Karpas-422 (cell line): Measurements from ENCODE around the gene B3GAT1. TPM values are rescaled to one million over a fixed set of nuclear protein-coding genes. Genes with fewer than 3 reads are reported as not detected.

Source experiments
- DNase-seq: peaks from one replicate; pipeline ENCODE4 v3.0.0-alpha.2; 2015
- H2AFZ ChIP-seq: fragments of 200-600 bp; sonication (generic); 2 replicates; pipeline ENCODE4 v1.6.1; 2014; ENCODE audit warnings: antibody characterized with exemption, low read length, mixed read lengths
- H3K27ac ChIP-seq: fragments of 200-600 bp; sonication (generic); 2 replicates; pipeline ENCODE4 v1.5.1; 2014; ENCODE audit warnings: mild to moderate bottlenecking, low read length, moderate library complexity
- H3K27me3 ChIP-seq: fragments of 200-600 bp; sonication (generic); 2 replicates; pipeline ENCODE4 v1.6.1; 2014; ENCODE audit warnings: low read length, mixed read lengths
- H3K36me3 ChIP-seq: fragments of 200-600 bp; sonication (generic); 2 replicates; pipeline ENCODE4 v1.6.1; 2014; ENCODE audit warnings: low read length, mixed read lengths; ENCODE audit not compliant: insufficient read depth
- H3K4me1 ChIP-seq: fragments of 200-600 bp; sonication (generic); 2 replicates; pipeline ENCODE4 v1.6.1; 2014; ENCODE audit warnings: mild to moderate bottlenecking, low read length, mixed read lengths
- H3K4me2 ChIP-seq: fragments of 200-600 bp; sonication (generic); 2 replicates; pipeline ENCODE4 v1.6.1; 2014; ENCODE audit warnings: low read length, low read depth, mild to moderate bottlenecking; ENCODE audit not compliant: poor library complexity, severe bottlenecking
- H3K4me3 ChIP-seq: fragments of 200-600 bp; sonication (generic); 2 replicates; pipeline ENCODE4 v1.5.1; 2014; ENCODE audit warnings: mild to moderate bottlenecking, antibody characterized with exemption, low read length, mixed read lengths
- H3K79me2 ChIP-seq: fragments of 200-600 bp; sonication (generic); 2 replicates; pipeline ENCODE4 v1.6.1; 2014; ENCODE audit warnings: mild to moderate bottlenecking, low read length, mixed read lengths
- H3K9ac ChIP-seq: fragments of 200-600 bp; sonication (generic); 2 replicates; pipeline ENCODE4 v1.6.0; 2014; ENCODE audit warnings: low read length
- H3K9me2 ChIP-seq: fragments of 200-600 bp; sonication (generic), shearing (Covaris generic); replicated peaks from 2 replicates; pipeline ENCODE4 v1.6.0; 2014; ENCODE audit warnings: mild to moderate bottlenecking, low read length, moderate library complexity; ENCODE audit not compliant: insufficient read depth
- H3K9me3 ChIP-seq: fragments of 300-700, 200-600 bp; sonication (generic); 2 replicates; pipeline ENCODE4 v1.6.1; 2014; ENCODE audit warnings: low read length, mixed read lengths
- H4K20me1 ChIP-seq: fragments of 200-600 bp; sonication (generic); 2 replicates; pipeline ENCODE4 v1.6.1; 2014; ENCODE audit warnings: mild to moderate bottlenecking, antibody characterized with exemption, low read length, low read depth; ENCODE audit not compliant: insufficient read depth
- total RNA-seq: library from RNA; depleted of rRNA; stranded (reverse); fragments of >200 nt; shearing (Covaris generic); gene quantifications from 2 replicates; pipeline ENCODE4 v1.2.3, GENCODE V29; 2014; ENCODE audit warnings: low replicate concordance

Gene B3GAT1
- total RNA-seq, 1 experiment from 2014 or later, result not detected

DNA sequence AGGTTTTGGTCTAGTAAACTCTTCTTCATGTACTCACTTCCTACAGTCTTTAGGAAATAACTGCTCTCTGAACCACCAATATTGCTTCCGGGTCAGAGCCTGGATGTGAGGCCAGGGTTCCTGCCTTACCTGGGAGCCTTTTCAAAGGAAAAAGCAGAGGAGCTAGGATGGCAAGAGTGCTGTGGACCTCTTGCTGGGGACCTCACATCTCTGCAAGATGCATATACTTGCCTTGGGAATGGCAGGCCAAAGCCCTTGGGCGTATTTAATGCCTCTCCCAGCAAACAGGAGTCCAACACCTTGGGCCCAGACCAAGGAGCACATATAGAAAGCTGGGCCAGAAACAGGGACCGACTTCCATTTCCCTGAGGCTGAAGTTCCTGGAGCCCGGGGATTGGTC, 75.0 kb downstream of the B3GAT1 start:
- Histone ChIP-seq H3K79me2 (no peaks in the 10 kb centered on the region), H3K4me2 (no peak overlapping the region)

DNA sequence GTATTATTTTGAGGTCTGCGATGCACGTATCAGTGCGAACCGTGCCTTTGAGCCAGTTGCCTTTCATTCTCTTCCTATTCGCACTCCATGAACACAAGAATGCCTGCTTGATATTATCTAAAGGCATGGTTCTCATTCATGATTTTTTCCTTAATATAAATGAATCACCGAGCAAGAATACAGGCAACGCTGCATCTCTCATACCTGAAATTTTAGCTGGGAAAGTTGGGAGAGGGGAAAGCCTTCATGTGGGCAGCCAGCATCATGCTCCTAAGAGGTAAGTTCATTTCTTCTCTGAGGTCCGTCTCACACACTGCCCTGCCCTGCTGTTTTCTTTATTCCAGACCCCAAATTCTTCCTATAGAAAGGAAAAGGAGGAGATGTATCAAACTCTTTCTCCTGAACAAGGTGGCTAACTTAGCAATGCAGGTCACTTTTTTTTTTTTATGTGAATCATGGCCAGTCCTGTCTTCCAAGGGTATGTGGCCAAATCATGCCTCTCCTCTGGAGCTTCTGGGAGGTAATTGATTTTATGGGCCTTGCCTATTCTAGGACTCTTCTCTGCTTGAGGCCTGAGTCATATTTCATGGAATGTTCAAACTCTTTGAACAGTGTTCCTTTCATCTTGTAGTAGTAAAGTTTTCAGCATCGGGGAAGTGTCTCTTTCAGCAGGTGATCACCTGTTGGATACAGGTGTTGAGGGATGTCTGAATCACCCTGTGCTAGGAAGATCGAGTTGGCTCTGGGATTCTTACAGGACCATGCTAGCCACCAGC, 77.1 kb downstream of the B3GAT1 start:
- Histone ChIP-seq H3K27me3 (no peaks in the 10 kb centered on the region), H3K9ac (no peak overlapping the region), H3K9me2 (no peaks in the 10 kb centered on the region), H3K79me2 (no peaks in the 10 kb centered on the region), H3K4me2 (no peak overlapping the region), H3K36me3 (no peaks in the 10 kb centered on the region), H3K27ac (no peak overlapping the region), H3K9me3 (no peaks in the 10 kb centered on the region), H3K4me3 (no peak overlapping the region), H4K20me1 (no peaks in the 10 kb centered on the region), H2AFZ (no peak overlapping the region), H3K4me1 (no peaks in the 10 kb centered on the region)
- DNase-seq, result no peak

More for the DNA sequence above, 75.0 kb downstream of the B3GAT1 start:
- Histone ChIP-seq H3K9ac (no peak overlapping the region), H3K4me3 (no peak overlapping the region), H3K4me1 (no peaks in the 10 kb centered on the region), H3K9me2 (no peaks in the 10 kb centered on the region), H4K20me1 (no peaks in the 10 kb centered on the region), H3K9me3 (no peaks in the 10 kb centered on the region), H3K27ac (no peak overlapping the region), H3K27me3 (no peaks in the 10 kb centered on the region), H3K36me3 (no peaks in the 10 kb centered on the region), H2AFZ (no peak overlapping the region)
- DNase-seq, result no peak

DNA sequence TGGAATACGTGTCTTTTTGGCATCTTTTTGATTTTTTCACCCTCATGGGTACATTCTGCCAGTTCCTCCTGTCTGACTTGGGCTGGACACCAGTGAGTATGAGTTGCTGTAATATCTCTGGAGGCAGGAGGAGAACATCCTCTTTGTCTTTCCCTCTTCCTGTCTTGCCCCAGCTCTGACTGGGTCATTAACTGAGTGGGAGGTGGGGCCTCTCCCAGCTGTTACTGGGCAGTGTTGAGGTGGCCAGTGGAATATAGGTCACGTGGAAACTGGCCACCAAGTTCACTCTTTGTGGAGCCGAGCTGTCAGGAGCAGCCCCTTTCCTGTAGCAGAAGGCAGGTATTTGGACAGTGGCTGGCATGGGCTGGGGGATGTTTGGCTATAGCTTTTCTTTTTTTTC, 78.1 kb downstream of the B3GAT1 start:
- Histone ChIP-seq H3K9ac (no peak overlapping the region), H3K4me2 (no peak overlapping the region), H4K20me1 (no peaks in the 10 kb centered on the region), H3K27me3 (no peaks in the 10 kb centered on the region), H3K4me1 (no peaks in the 10 kb centered on the region), H3K9me2 (no peaks in the 10 kb centered on the region), H3K27ac (no peak overlapping the region), H3K36me3 (no peaks in the 10 kb centered on the region), H2AFZ (no peak overlapping the region), H3K4me3 (no peak overlapping the region), H3K79me2 (no peaks in the 10 kb centered on the region), H3K9me3 (no peaks in the 10 kb centered on the region)
- DNase-seq, result no peak

DNA sequence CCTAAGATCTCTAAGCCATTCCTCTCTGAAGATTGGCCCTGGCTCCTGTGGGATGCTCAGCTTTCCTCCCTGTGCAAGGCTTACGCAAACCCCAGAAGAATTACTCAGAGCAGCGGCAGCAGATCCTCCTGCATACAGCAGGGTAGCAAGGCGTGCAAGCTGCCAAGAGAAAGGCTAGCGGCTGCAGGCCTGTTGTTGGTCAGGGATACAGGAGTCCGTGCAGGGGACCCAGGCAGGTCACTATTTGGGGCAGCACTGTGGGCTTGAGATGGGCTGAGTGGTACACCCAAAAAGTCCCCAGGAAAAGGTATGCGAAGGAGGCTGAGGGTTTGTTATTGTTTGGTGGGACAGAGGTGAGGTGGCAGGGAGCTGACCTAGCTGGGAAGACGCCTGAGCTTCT, 78.7 kb downstream of the B3GAT1 start:
- Histone ChIP-seq H3K36me3 (no peaks in the 10 kb centered on the region), H3K79me2 (no peaks in the 10 kb centered on the region), H3K9me2 (no peaks in the 10 kb centered on the region), H4K20me1 (no peaks in the 10 kb centered on the region), H3K4me2 (no peak overlapping the region), H3K9me3 (no peaks in the 10 kb centered on the region), H3K27ac (no peak overlapping the region), H3K27me3 (no peaks in the 10 kb centered on the region), H2AFZ (no peak overlapping the region), H3K4me1 (no peaks in the 10 kb centered on the region), H3K4me3 (no peak overlapping the region), H3K9ac (no peak overlapping the region)
- DNase-seq, result no peak

DNA sequence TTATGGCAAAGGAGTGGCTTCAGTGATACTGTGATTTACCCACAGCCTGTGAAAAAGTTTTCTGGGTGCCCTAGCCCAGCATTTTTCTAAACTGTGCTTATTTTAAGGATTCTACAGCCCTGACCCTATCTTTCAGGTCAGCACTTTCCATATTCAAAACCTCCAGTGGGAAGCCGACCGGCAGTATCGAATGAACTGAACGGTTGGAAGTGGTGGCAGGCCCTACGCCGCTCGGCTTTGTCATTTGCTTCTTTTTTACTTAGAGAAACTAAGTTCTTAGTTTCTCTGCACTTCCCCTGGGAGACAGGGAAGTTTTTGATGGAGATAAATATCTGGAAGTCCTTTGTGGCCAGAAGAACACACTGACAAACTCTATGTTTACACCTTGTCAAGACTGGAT, 79.3 kb downstream of the B3GAT1 start:
- no peak overlapping the region for H3K4me2 ChIP-seq

DNA sequence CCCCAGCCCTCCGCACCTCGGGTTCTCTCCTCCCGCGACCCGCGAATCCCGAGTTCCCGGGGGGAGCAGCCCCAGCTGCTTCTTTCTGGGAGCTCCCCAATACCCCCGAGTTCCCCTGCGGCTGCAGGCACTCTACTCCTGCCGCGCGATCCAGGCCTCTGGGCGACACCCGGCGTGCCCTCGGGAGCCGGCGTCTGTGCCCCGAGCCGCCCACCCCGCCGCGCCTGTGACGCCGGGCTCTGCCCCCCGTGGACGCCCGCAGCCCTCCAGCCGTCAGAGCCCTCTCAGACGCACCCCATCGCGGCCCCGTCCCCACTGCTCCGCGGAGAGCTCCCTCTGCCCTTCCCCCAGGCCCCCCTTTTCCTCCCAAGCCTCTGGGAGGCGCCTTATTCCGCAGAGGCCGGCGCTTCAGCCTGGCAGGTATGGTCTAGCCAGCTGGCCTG, 79.8 kb downstream of the B3GAT1 start:
- H2AFZ ChIP-seq, result no peak overlapping the region

More for the DNA sequence above, 79.3 kb downstream of the B3GAT1 start:
- H2AFZ ChIP-seq, result no peak overlapping the region
- DNase-seq, result no peak
- no peak overlapping the region for H3K27ac ChIP-seq
- H3K4me3 ChIP-seq, result no peak overlapping the region
- no peaks in the 10 kb centered on the region for H3K27me3 ChIP-seq
- no peaks in the 10 kb centered on the region for H4K20me1 ChIP-seq
- no peaks in the 10 kb centered on the region for H3K79me2 ChIP-seq
- H3K4me1 ChIP-seq, result no peaks in the 10 kb centered on the region
- no peaks in the 10 kb centered on the region for H3K9me2 ChIP-seq
- no peak overlapping the region for H3K9ac ChIP-seq
- no peaks in the 10 kb centered on the region for H3K9me3 ChIP-seq
- H3K36me3 ChIP-seq, result no peaks in the 10 kb centered on the region

DNA sequence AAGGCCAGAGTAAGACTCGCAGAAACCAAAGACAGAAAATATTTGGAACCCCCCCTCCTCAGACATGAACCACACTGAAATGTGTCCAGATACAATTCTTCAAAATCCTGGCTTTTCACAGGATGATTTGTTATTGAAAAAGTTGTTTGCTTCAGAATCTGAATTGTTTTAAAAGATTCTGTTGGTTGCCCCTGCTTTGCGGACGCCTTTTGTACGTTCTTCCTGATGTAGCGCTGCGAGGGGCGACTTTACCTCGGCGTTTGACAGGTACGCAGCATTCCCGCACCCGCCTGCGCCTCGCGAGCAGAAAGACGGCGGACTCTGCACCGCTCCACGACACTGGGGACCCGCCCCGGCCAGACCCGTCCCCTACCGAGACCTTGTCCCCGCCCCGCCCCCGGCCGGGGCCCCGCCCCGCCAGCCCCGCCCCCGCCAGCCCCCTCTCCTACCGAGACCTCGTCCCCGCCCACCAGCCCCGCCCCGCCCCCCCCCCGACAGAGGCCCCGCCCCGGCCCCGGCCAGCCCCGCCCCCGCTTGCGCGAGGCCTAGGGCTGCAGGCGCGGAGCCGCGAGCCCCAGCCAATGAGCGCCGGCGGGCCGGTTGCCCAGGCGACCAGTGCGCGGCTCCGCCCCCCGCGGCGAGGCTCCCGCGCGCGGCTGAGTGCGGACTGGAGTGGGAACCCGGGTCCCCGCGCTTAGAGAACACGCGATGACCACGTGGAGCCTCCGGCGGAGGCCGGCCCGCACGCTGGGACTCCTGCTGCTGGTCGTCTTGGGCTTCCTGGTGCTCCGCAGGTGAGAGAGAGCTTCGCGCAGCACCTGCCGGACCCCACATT, 80.5 kb downstream of the B3GAT1 start, which contains the start of gene GLB1L2:
Gene GLB1L2 (plus strand): TSS at position 635 of the 835 bp plus-strand sequence. CDS start 74 bp downstream, at position 709.
- Histone ChIP-seq H3K4me1 (no peaks in the 10 kb centered on the region), H3K79me2 (no peaks in the 10 kb centered on the region), H3K9me3 (no peaks in the 10 kb centered on the region), H3K36me3 (no peaks in the 10 kb centered on the region), H3K27ac (no peak within 1 kb of the TSS), H3K4me2 (no peak within 1 kb of the TSS), H3K27me3 (no peaks in the 10 kb centered on the region), H2AFZ (no peak within 1 kb of the TSS), H4K20me1 (no peaks in the 10 kb centered on the region), H3K4me3 (no peak within 1 kb of the TSS), H3K9me2 (no peaks in the 10 kb centered on the region), H3K9ac (no peak within 1 kb of the TSS)
- no peak for DNase-seq

More for the DNA sequence above, 79.8 kb downstream of the B3GAT1 start:
- Histone ChIP-seq H3K4me1 (no peaks in the 10 kb centered on the region), H3K36me3 (no peaks in the 10 kb centered on the region), H3K4me2 (no peak overlapping the region), H4K20me1 (no peaks in the 10 kb centered on the region), H3K9me3 (no peaks in the 10 kb centered on the region), H3K4me3 (no peak overlapping the region), H3K9ac (no peak overlapping the region), H3K79me2 (no peaks in the 10 kb centered on the region), H3K9me2 (no peaks in the 10 kb centered on the region), H3K27ac (no peak overlapping the region), H3K27me3 (no peaks in the 10 kb centered on the region)
- no peak for DNase-seq

DNA sequence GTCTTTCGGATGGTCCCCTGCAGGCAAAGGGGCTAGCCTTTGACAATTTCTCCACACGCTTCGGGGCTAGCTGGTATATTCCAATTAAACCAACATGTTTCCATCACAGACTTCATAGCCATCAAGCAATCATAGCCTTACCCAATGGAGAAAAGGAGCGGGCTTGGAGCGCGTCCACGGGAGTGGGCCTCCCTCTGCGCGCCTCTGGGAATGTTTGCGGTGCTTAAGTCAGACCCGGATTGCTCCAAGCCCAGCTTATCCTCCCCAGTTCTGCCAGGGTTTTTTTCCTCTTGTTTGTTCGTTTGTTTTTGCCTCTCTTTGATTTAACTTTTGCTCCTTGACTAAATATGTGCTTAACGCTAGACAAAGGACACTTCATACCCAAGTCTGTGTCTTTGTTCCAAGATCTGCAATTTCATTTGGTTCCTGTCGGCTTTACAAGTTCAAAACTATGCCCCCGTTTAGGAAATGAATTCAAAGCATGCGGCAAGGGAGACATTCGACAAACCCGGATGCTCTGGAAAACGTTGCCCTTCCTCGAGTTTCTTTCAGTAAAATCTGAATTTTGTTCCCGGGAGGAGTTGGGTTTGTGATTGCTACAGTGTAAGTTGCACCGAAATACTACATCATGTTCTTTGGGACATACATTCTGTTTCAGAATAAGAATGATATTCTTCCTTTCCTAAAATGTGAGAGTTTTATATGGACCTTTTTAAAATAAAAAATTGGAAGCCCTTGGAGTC, 81.3 kb downstream of the B3GAT1 start:
- Histone ChIP-seq H3K79me2 (no peaks in the 10 kb centered on the region), H3K27me3 (no peaks in the 10 kb centered on the region), H3K4me3 (no peak overlapping the region), H3K9me2 (no peaks in the 10 kb centered on the region), H4K20me1 (no peaks in the 10 kb centered on the region), H3K27ac (no peak overlapping the region), H3K9ac (no peak overlapping the region), H3K4me2 (no peak overlapping the region), H3K4me1 (no peaks in the 10 kb centered on the region), H3K9me3 (no peaks in the 10 kb centered on the region), H2AFZ (no peak overlapping the region), H3K36me3 (no peaks in the 10 kb centered on the region)
- no peak for DNase-seq
